HepG2 (cell line): ENCODE results near the gene GHR. TPM values are rescaled to one million over a fixed set of nuclear protein-coding genes. Genes with fewer than 3 reads are reported as not detected.

Experiments
- ATAC-seq: fragments of 200-7000 bp; cut with Tn5 transposase; 3 replicates; pipeline ENCODE4 v1.9.1; 2020; ENCODE audit warnings: mild to moderate bottlenecking, moderate library complexity
- BruUV-seq: library from RNA; stranded (reverse); fragments of 400-500 nt; replicated peaks from 2 replicates; lab custom pipeline; 2021; lab: Mats Ljungman, UMichigan
- CTCF ChIA-PET: fragments of 300-600 bp; formaldehyde crosslinking; extraction: SDS; loops from one replicate; lab custom pipeline; 2021; ENCODE audit warnings: low total read pairs, inconsistent platforms, low intra/inter-chr PET ratio; lab: Yijun Ruan, JAX
- POLR2A ChIA-PET: fragments of 350-600 bp; sonication (Branson Sonifier 250); formaldehyde crosslinking; loops from one replicate; lab custom pipeline; 2020; ENCODE audit warnings: antibody characterized with exemption, inconsistent platforms; lab: Yijun Ruan, JAX
- DNase-seq: peaks from one replicate; pipeline ENCODE4 v3.0.0-alpha.2; 2015; ENCODE audit warnings: low spot score
- FAIRE-seq: peaks from 3 replicates; lab custom pipeline; 2011; peaks lifted over from hg19 to GRCh38; lab: Jason Lieb, UNC
- H2AFZ ChIP-seq: one replicate; pipeline ENCODE4 v1.6.1; 2011; ENCODE audit warnings: low read length, inconsistent platforms
- H3K27ac ChIP-seq: fragments of 300-600 bp; 3 replicates; pipeline ENCODE4 v1.8.0; 2011; ENCODE audit warnings: mixed run types, mild to moderate bottlenecking, mixed read lengths, low read length, inconsistent platforms; ENCODE audit not compliant: insufficient read depth; ENCODE audit errors: extremely low read length
- H3K27me3 ChIP-seq, 2 experiments: fragments of 200-600 bp in 1 of 2; 2 replicates in 1 of 2; 3 replicates in 1 of 2; pipeline versions ENCODE4 v1.6.0 to v1.8.0; 2011; ENCODE audit warnings: low read length in 2 of 2, mild to moderate bottlenecking in 2 of 2, moderate library complexity in 2 of 2, inconsistent platforms in 1 of 2; ENCODE audit not compliant: insufficient read depth in 2 of 2, control insufficient read depth in 1 of 2
- H3K36me3 ChIP-seq, 2 experiments: fragments of 200-600 bp in 1 of 2; replicated peaks in 1 of 2; 2 replicates in 1 of 2; 3 replicates in 1 of 2; pipeline versions ENCODE4 v1.5.1 to v1.8.0; 2011; ENCODE audit warnings: low read length in 2 of 2, inconsistent platforms in 1 of 2; ENCODE audit not compliant: insufficient read depth in 2 of 2, control insufficient read depth in 1 of 2
- H3K4me1 ChIP-seq: 2 replicates; pipeline ENCODE4 v1.5.1; 2012; ENCODE audit warnings: low read length, inconsistent platforms; ENCODE audit not compliant: insufficient read depth
- H3K4me2 ChIP-seq: 2 replicates; pipeline ENCODE4 v1.6.0; 2011; ENCODE audit warnings: low read depth, low read length, inconsistent platforms
- H3K4me3 ChIP-seq, 3 experiments: fragments of 200-600 bp in 1 of 3; sonication (generic), shearing (Covaris generic) in 1 of 3; replicated peaks in 1 of 3; 2 replicates each; pipeline ENCODE4 v1.5.1; 2011 to 2016; ENCODE audit warnings: low read length in 3 of 3, inconsistent platforms in 2 of 3, low read depth in 2 of 3, mild to moderate bottlenecking in 2 of 3, control low read depth in 1 of 3, mixed read lengths in 1 of 3; ENCODE audit not compliant: insufficient read depth in 1 of 3
- H3K79me2 ChIP-seq: one replicate; pipeline ENCODE4 v1.6.1; 2011; ENCODE audit warnings: low read length, inconsistent platforms; ENCODE audit not compliant: insufficient read depth
- H3K9ac ChIP-seq: 2 replicates; pipeline ENCODE4 v1.6.0; 2011; ENCODE audit warnings: mild to moderate bottlenecking, low read depth, low read length, inconsistent platforms; ENCODE audit not compliant: insufficient read depth
- H3K9me3 ChIP-seq: 2 replicates; pipeline ENCODE4 v1.5.1; 2012; ENCODE audit warnings: mild to moderate bottlenecking, low read length
- H4K20me1 ChIP-seq: 2 replicates; pipeline ENCODE4 v1.6.0; 2011; ENCODE audit warnings: inconsistent platforms, mild to moderate bottlenecking, low read length, moderate library complexity; ENCODE audit not compliant: insufficient read depth
- CHD4 ChIP-seq: fragments of 200-600 bp; sonication (generic); IDR thresholded peaks from 2 replicates; pipeline ENCODE4 v1.7.0; 2017; ENCODE audit warnings: mild to moderate bottlenecking, low read length, borderline replicate concordance
- HDAC1 ChIP-seq: sonication (generic); formaldehyde crosslinking; IDR thresholded peaks from 2 replicates; pipeline ENCODE4 v1.5.1; 2020; ENCODE audit warnings: mild to moderate bottlenecking, missing genetic modification reagents
- MXI1 ChIP-seq: IDR thresholded peaks from 3 replicates; pipeline ENCODE4 v1.6.1; 2012; ENCODE audit warnings: low read depth, low read length, inconsistent platforms, borderline replicate concordance
- NFIC ChIP-seq: IDR thresholded peaks from 2 replicates; pipeline ENCODE4 v1.6.1; 2012; ENCODE audit warnings: mild to moderate bottlenecking, low read length, inconsistent platforms
- SAFB2 ChIP-seq: sonication (generic); formaldehyde crosslinking; IDR thresholded peaks from 2 replicates; pipeline ENCODE4 v1.5.1; 2020; ENCODE audit warnings: missing genetic modification reagents, low read depth, mild to moderate bottlenecking, borderline replicate concordance
- SMAD1 ChIP-seq: sonication (generic); formaldehyde crosslinking; IDR thresholded peaks from 2 replicates; pipeline ENCODE4 v1.4.0; 2020; ENCODE audit warnings: missing genetic modification reagents, low read depth, mild to moderate bottlenecking, borderline replicate concordance
- YEATS4 ChIP-seq: sonication (generic); formaldehyde crosslinking; IDR thresholded peaks from 2 replicates; pipeline ENCODE4 v1.4.0; 2020; ENCODE audit warnings: missing genetic modification reagents, borderline replicate concordance
- ZBTB3 ChIP-seq: sonication (generic); formaldehyde crosslinking; IDR thresholded peaks from 2 replicates; pipeline ENCODE4 v1.4.0; 2020; ENCODE audit warnings: low read depth, mild to moderate bottlenecking, moderate library complexity, missing genetic modification reagents, borderline replicate concordance
- ZFP1 ChIP-seq: IDR thresholded peaks from 2 replicates; pipeline ENCODE4 v1.6.1; 2016
- ZFP36 ChIP-seq: fragments of 150-350 bp; IDR thresholded peaks from 2 replicates; pipeline ENCODE4 v1.6.1; 2018; ENCODE audit warnings: borderline replicate concordance, low read length, low read depth; ENCODE audit not compliant: partially characterized antibody
- ZNF589 ChIP-seq: sonication (generic); formaldehyde crosslinking; conservative IDR thresholded peaks from 2 replicates; pipeline ENCODE4 v1.8.0; 2022; ENCODE audit warnings: mild to moderate bottlenecking, moderate library complexity, missing genetic modification reagents
- ZNF614 ChIP-seq: IDR thresholded peaks from 2 replicates; pipeline ENCODE4 v1.6.1; 2018; ENCODE audit warnings: missing biosample characterization, missing genetic modification reagents, inconsistent platforms, borderline replicate concordance
- WGBS: methylation state at CpG from one replicate; pipeline ENCODE4 v1.1.6; 2017; ENCODE audit warnings: low lambda C conversion rate; 5-methylcytosine and 5-hydroxymethylcytosine counted together
- in situ Hi-C: cut with HindIII; loops from 2 replicates; pipeline ENCODE4 v1.10.0; 2017; ENCODE audit warnings: low pct_unique_long_range_greater_than_20kb; ENCODE audit not compliant: extremely low pct_ligation_motif_present
- intact Hi-C: fragments of 100-400 bp; cut with micrococcal nuclease; formaldehyde crosslinking; loops from one replicate; pipeline ENCODE4 v1.10.0; 2022; ENCODE audit not compliant: unreplicated experiment
- polyA plus RNA-seq, 8 experiments: library from polyadenylated mRNA; depleted of rRNA in 3 of 8; stranded (reverse) in 7 of 8; unstranded in 1 of 8; fragments of >200 nt; fragmentation: Illumina TruSeq in 4 of 8; extraction: Trizol in 4 of 8; gene quantifications; 2 replicates each; pipeline versions ENCODE4 v1.2.1 to v1.2.3, GENCODE V29; 2011 to 2016; ENCODE audit warnings: low read depth in 4 of 8, missing spikeins in 1 of 8, mixed read lengths in 1 of 8; ENCODE audit not compliant: insufficient read depth in 1 of 8
- total RNA-seq, 5 experiments: library from RNA; depleted of rRNA; stranded (reverse); fragments of >200 nt; fragmentation: Illumina TruSeq; extraction: Trizol; gene quantifications; 2 replicates each; pipeline ENCODE4 v1.2.3, GENCODE V29; 2016; ENCODE audit warnings: low read depth in 1 of 5
- TF ChIP-seq, protein P1 (sequence below): sonication (generic); formaldehyde crosslinking; IDR thresholded peaks from 2 replicates; pipeline ENCODE4 v1.4.0; 2020; ENCODE audit warnings: missing genetic modification reagents, mild to moderate bottlenecking, borderline replicate concordance
- TF ChIP-seq, protein P2 (sequence below): sonication (generic); formaldehyde crosslinking; IDR thresholded peaks from 2 replicates; pipeline ENCODE4 v1.4.0; 2020; ENCODE audit warnings: mild to moderate bottlenecking, missing genetic modification reagents

GHR gene
- total and polyA plus RNA-seq, 2 of the 13 experiments (the other 11 are each of a cell fraction or from before 2014, with no cell fraction given): 0.07 TPM; not detected in 1

DNA sequence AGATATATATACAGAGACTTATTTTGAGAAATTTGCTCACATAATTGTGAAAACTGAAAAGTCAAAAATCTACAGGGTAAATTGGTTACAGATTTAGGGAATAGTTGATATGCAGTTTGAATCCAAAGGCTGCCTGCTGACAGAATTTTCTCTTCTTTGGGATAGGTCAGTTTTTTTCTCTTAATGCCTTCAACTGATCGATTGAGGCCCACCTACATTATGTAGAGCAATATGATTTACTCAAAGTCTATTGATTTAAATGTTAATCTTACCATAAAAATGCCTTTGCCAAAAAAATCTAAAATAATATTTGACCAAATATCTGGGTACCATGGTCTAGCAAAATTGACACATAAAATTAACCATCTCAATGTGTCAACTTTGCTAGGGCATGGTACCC lies 3.9 kb upstream of the GHR start (continued):
- TF ChIP-seq, protein P1, sequence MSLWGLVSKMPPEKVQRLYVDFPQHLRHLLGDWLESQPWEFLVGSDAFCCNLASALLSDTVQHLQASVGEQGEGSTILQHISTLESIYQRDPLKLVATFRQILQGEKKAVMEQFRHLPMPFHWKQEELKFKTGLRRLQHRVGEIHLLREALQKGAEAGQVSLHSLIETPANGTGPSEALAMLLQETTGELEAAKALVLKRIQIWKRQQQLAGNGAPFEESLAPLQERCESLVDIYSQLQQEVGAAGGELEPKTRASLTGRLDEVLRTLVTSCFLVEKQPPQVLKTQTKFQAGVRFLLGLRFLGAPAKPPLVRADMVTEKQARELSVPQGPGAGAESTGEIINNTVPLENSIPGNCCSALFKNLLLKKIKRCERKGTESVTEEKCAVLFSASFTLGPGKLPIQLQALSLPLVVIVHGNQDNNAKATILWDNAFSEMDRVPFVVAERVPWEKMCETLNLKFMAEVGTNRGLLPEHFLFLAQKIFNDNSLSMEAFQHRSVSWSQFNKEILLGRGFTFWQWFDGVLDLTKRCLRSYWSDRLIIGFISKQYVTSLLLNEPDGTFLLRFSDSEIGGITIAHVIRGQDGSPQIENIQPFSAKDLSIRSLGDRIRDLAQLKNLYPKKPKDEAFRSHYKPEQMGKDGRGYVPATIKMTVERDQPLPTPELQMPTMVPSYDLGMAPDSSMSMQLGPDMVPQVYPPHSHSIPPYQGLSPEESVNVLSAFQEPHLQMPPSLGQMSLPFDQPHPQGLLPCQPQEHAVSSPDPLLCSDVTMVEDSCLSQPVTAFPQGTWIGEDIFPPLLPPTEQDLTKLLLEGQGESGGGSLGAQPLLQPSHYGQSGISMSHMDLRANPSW: no peak
- no peak for TF ChIP-seq ZBTB3

DNA sequence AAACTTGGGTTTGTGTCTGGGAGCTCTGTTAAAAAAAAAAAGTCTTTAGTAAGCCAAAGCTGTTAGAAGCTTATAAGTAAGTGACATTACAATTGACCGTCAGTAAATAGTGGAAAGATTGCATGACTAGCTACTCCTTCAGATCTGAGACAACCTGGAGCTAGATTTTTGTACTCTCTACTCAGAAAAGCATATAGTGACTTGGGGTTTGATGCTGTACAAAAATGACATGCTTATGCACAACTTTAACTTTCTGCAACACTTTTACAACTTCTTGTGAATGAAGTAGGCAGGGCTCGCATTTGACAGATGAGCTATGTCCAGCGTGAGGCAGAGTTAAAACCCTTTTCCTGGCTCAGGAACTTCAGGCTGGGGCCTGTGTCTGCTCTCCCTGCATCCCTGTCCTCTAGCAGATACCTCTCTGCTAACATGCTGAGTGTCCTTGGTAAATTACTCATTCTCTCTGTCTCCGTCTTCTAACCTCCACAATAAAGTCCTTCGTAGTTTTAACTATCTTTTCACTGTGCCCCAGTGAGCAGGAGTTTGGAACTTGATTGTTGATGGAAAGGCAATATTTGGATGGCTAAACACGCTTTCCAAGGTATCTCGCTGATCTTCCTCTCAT lies 471 bp upstream of the GHR start:
- Histone ChIP-seq H3K27me3 (peaks cover 0 to 24% of the 10 kb centered on the region in 2 experiments; a peak in 3 of 5 replicates), H3K9me3 (no peaks in the 10 kb centered on the region), H4K20me1 (no peaks in the 10 kb centered on the region), H2AFZ (peak overlapping the region; percentile 44), H3K4me1 (peaks cover 12% of the 10 kb centered on the region), H3K36me3 (no peaks in the 10 kb centered on the region), H3K4me3 (peak overlapping the region in 2 of 3 experiments; percentile 49 to 71; a peak in 2 of 6 replicates), H3K4me2 (peak overlapping the region; percentile 77), H3K27ac (no peak overlapping the region), H3K9ac (no peak overlapping the region), H3K79me2 (no peaks in the 10 kb centered on the region)
- POLR2A ChIA-PET: no interaction called here
- intact Hi-C loops: loop anchor here (1.0 to 5.0 kb wide), 3 partner anchors 161 to 345 kb away; no protein-coding TSS in a partner anchor
- no TSS peak for BruUV-seq
- FAIRE-seq (no peak), DNase-seq (no peak), ATAC-seq (no peak; the same call in 2 of the 3 replicates)
- CTCF ChIA-PET: interaction anchor here (1.1 to 1.9 kb wide), 2 partner anchors 160 to 234 kb away, joined by 4 to 11 read pairs; no protein-coding TSS in a partner anchor
- in situ Hi-C loops: no loop called here
- 25% methylated on average over 7 of the region's 7 CpGs for WGBS
- TF ChIP-seq NFIC (no peak), YEATS4 (CRISPR knock-in tag) (no peak), ZNF589 (no peak), HDAC1 (CRISPR knock-in tag) (no peak), CHD4 (no peak), MXI1 (no peak), SMAD1 (no peak), SAFB2 (no peak), ZFP1 (CRISPR knock-in tag) (no peak), ZNF614 (no peak), ZFP36 (no peak)
- TF ChIP-seq, protein P2, sequence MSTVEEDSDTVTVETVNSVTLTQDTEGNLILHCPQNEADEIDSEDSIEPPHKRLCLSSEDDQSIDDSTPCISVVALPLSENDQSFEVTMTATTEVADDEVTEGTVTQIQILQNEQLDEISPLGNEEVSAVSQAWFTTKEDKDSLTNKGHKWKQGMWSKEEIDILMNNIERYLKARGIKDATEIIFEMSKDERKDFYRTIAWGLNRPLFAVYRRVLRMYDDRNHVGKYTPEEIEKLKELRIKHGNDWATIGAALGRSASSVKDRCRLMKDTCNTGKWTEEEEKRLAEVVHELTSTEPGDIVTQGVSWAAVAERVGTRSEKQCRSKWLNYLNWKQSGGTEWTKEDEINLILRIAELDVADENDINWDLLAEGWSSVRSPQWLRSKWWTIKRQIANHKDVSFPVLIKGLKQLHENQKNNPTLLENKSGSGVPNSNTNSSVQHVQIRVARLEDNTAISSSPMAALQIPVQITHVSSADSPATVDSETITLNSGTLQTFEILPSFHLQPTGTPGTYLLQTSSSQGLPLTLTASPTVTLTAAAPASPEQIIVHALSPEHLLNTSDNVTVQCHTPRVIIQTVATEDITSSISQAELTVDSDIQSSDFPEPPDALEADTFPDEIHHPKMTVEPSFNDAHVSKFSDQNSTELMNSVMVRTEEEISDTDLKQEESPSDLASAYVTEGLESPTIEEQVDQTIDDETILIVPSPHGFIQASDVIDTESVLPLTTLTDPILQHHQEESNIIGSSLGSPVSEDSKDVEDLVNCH (CRISPR knock-in tag): no peak
